ENCODE results near the gene ZNF10.

Gene ZNF10

GRCh38 chr12:133201888-133202287, 71.5 kb downstream of the ZNF10 start:
- no peak for DNase-seq (ENCODE audit: low spot score)

- DNase-seq (ENCODE audit: low spot score) = no peak
These were observed 72.3 kb downstream of the ZNF10 start for GRCh38 chr12:133202493-133203343.

- DNase-seq (ENCODE audit: low spot score) = no peak
These were observed 73.2 kb downstream of the ZNF10 start for GRCh38 chr12:133203344-133204263.

GRCh38 chr12:133204264-133204603, 73.8 kb downstream of the ZNF10 start:
- DNase-seq (ENCODE audit: low spot score) = no peak

- no peak for DNase-seq (ENCODE audit: low spot score)
These were observed 76.0 kb downstream of the ZNF10 start for GRCh38 chr12:133206390-133206789.
